ENCODE results near the gene CRYGN. TPM values are rescaled to one million over a fixed set of nuclear protein-coding genes. Genes with fewer than 3 reads are reported as not detected.

The CRYGN gene
- total RNA-seq, 1 donor from 2014 or later, result not detected

DNA sequence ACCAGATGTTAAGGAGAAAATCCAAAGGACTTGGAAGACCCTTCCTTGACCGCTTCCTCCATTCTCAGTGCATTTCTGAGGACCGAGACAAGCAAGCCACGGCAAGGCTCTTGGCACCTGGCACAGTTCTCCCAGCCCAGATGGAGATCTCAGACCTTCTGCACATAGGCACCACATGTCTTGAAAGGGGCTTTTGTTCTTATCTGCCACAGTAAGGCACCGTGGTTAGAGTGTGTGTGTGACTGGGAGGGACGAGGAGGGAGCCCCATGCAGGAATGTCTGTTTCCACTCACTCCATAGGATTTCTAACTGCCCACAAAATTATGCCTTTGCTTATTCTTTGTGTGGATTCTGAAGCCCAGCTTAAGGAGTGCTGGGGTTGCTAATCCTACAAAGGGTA is 19.8 kb downstream of the CRYGN start:
- DNase-seq, result no peak
- ATAC-seq, result no peak
- TF ChIP-seq, protein P1, sequence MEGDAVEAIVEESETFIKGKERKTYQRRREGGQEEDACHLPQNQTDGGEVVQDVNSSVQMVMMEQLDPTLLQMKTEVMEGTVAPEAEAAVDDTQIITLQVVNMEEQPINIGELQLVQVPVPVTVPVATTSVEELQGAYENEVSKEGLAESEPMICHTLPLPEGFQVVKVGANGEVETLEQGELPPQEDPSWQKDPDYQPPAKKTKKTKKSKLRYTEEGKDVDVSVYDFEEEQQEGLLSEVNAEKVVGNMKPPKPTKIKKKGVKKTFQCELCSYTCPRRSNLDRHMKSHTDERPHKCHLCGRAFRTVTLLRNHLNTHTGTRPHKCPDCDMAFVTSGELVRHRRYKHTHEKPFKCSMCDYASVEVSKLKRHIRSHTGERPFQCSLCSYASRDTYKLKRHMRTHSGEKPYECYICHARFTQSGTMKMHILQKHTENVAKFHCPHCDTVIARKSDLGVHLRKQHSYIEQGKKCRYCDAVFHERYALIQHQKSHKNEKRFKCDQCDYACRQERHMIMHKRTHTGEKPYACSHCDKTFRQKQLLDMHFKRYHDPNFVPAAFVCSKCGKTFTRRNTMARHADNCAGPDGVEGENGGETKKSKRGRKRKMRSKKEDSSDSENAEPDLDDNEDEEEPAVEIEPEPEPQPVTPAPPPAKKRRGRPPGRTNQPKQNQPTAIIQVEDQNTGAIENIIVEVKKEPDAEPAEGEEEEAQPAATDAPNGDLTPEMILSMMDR (IDR thresholded peaks at IDR 0.05), result no peak
- Histone ChIP-seq H3K36me3 (no peaks in the 10 kb centered on the region), H3K27ac (no peak overlapping the region), H3K4me3 (no peak overlapping the region), H3K9me3 (no peaks in the 10 kb centered on the region), H3K4me1 (peaks cover 6% of the 10 kb centered on the region), H3K27me3 (no peaks in the 10 kb centered on the region)
- intact Hi-C loops (cut with DNase I), result no loop called here

DNA sequence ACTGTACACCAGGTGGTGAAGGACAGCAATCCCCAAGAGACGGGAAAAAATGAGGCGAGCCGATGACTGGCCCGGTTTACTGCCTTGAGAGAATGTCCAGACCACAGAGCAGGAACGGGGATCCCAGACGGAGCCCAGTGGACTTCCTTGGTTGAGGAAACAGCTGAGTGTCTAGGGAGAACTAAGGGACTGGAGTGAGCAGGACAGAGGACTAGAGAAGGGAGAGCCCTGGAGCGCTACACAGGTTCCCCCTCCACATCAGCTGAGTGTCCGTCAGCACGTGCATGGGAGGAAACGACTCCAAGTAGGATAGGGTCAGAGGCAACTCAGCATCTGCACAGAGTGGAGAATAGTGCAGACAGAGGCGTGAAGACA is 23.0 kb downstream of the CRYGN start:
- TF ChIP-seq, protein P1 (IDR thresholded peaks at IDR 0.05), result no peak
- DNase-seq (no peak), ATAC-seq (peak; percentile 55)
- Histone ChIP-seq H3K9me3 (no peaks in the 10 kb centered on the region), H3K4me3 (no peak overlapping the region), H3K27me3 (no peaks in the 10 kb centered on the region), H3K4me1 (peaks cover 6% of the 10 kb centered on the region), H3K36me3 (no peaks in the 10 kb centered on the region), H3K27ac (no peak overlapping the region)
- intact Hi-C loops (cut with DNase I), result no loop called here

DNA sequence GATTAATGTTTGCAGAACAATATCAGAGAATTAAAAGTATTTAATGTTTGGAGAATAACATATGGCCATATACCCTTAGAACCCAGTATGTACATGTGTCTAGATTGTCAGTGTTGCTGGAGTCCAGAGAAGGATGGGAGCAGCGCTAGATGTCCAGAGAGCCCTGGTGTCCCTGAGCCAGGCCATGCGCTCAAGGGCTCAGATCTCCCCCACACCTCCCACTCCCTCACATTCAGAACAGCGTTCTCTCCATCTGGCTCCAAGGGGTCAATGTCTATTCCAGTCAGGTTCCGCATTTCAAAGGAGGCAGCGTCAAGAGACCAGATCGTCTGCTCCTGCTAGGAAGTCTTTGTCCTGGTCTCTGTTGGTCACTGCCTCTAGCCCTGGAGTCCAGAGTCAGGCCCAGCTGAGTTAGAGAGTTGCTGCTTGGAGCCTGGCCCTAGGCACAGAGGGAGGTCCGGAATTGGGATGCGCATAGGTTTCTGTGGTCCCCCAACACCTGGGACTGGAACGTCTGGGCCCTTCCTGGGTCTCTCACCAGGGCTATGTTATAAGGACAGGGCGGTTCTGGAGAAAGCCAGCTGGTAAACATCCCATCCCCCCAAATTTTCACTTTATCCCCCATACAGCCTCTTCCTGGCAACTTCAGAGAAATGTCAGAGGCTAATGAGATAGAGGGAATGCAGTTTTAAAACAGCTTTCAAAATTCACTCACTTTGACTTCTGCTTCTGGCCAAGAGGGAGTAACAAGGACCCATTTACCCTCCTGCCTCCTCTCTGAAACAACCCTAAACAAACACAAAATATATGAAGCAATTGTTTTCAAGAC is 23.6 kb downstream of the CRYGN start:
- no peaks in the 10 kb centered on the region for H3K9me3 ChIP-seq
- no peaks in the 10 kb centered on the region for H3K36me3 ChIP-seq
- DNase-seq (peak; percentile 33), ATAC-seq (peak; percentile 5)
- H3K4me1 ChIP-seq, result peaks cover 6% of the 10 kb centered on the region
- no peak overlapping the region for H3K4me3 ChIP-seq
- TF ChIP-seq, protein P1 (IDR thresholded peaks at IDR 0.05), result no peak
- peaks cover 3% of the 10 kb centered on the region for H3K27me3 ChIP-seq
- H3K27ac ChIP-seq, result no peak overlapping the region
- intact Hi-C loops (cut with DNase I), result no loop called here

DNA sequence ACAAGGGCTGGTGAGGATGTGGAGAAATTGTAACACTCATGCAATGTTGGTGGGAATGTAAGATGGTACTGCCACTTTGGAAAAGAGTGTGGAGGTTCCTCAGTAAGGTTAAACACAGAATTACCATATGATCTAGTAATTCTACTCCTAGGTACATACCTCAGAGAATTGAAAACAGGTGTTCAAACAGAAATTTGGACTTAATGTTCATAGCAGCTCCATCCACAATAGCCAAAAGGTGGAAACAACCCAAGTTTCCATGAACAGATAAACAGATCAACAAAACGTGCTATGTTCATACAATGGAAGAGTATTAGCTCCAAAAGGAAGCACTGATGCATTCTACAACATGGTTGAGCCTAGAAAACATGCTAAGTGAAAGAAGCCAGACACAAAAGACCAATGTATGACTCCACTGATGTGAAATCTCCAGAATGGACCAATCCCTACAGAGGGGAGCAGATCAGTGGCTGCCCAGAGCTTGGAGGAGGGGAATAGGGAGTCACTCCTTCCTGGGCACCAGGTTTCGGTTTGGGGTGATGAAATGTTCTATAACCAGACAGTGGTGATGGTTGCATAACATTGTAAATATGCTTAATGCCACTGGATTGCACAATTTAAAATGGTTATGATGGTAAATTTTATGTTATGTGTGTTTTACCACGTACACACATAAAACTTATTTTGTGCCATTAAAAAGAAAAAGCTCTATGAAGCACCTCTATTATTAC is 24.4 kb downstream of the CRYGN start:
- Histone ChIP-seq H3K9me3 (no peaks in the 10 kb centered on the region), H3K4me1 (peaks cover 7% of the 10 kb centered on the region), H3K27ac (no peak overlapping the region), H3K36me3 (no peaks in the 10 kb centered on the region), H3K27me3 (peaks cover 11% of the 10 kb centered on the region), H3K4me3 (no peak overlapping the region)
- peak; percentile 89 for ATAC-seq
- TF ChIP-seq, protein P1 (IDR thresholded peaks at IDR 0.05), result no peak
- intact Hi-C loops (cut with DNase I), result no loop called here
- peak; percentile 41 for DNase-seq

DNA sequence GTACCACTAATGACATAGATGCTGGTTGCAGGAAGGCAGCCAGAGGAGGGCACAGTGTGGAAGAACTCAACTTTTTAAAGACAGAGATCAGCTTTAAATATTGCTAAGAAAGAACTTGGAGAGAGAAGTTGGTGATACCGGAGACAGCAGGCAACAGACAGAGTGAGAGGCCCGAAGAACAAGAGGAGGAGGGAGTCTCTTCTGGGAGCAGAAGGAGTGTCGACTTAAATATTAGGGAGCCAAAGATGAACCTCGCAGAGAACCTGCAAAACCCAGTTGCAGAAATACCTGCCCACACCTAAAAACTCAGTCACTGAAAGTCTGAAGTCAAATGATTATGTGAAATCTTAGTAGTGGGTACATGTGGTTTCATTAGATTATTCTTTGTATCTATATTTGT is 26.7 kb downstream of the CRYGN start:
- ATAC-seq (no peak), DNase-seq (no peak)
- Histone ChIP-seq H3K36me3 (no peaks in the 10 kb centered on the region), H3K9me3 (no peaks in the 10 kb centered on the region), H3K27me3 (peaks cover 26% of the 10 kb centered on the region), H3K27ac (no peak overlapping the region), H3K4me1 (peaks cover 20% of the 10 kb centered on the region), H3K4me3 (no peak overlapping the region)
- TF ChIP-seq, protein P1 (IDR thresholded peaks at IDR 0.05), result no peak
- intact Hi-C loops (cut with DNase I), result no loop called here

All from upper lobe of right lung (tissue), 1 donor.